Measurements from ENCODE around the gene PCGF5. TPM values are rescaled to one million over a fixed set of nuclear protein-coding genes. Genes with fewer than 3 reads are reported as not detected.

The PCGF5 gene
- total RNA-seq, 2 experiments from 2014 or later: 57.7 to 58.4 TPM

DNA sequence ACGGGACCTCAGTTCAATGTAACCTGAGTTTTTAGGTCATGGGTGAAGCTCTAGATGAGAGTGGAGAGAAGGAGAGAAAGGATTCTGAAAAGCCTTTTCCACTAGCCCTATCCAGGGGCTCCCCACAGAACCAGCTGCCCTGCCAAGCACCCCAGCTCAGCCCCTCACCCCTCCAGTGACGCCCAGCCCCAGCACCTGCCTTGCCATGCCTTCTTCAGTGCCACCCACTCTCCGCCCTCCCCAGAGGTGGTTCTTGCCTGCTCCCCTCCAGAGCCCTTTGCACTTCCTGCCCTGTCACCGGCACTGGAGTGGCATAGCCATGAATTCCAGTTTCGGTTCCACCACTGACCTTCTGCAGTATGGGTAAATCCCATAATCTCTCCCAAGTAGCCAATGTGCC lies 70.1 kb downstream of the PCGF5 start:
- Histone ChIP-seq H3K9me3 (ENCODE audit: control insufficient read depth in 1 of 2, insufficient read depth in 1 of 2, low read length in 2 of 2) (no peaks in the 10 kb centered on the region), H3K27me3 (ENCODE audit: control insufficient read depth in 1 of 2, insufficient read depth in 2 of 2, low read length in 2 of 2) (no peaks in the 10 kb centered on the region), H3K4me3 (ENCODE audit: low read length) (no peak overlapping the region), H3K4me1 (ENCODE audit: insufficient read depth, low read length) (no peaks in the 10 kb centered on the region), H3K36me3 (ENCODE audit: insufficient read depth, low read length) (no peaks in the 10 kb centered on the region), H3K27ac (ENCODE audit: low read depth in 1 of 2, low read length in 2 of 2) (no peak overlapping the region)
- no peak overlapping the region for H3K4me3 Mint-ChIP-seq
- no peak for DNase-seq
- H3K9me3 Mint-ChIP-seq: no peaks in the 10 kb centered on the region
- peaks cover 7% of the 10 kb centered on the region for H3K27me3 Mint-ChIP-seq
- TF ChIP-seq, protein P1, sequence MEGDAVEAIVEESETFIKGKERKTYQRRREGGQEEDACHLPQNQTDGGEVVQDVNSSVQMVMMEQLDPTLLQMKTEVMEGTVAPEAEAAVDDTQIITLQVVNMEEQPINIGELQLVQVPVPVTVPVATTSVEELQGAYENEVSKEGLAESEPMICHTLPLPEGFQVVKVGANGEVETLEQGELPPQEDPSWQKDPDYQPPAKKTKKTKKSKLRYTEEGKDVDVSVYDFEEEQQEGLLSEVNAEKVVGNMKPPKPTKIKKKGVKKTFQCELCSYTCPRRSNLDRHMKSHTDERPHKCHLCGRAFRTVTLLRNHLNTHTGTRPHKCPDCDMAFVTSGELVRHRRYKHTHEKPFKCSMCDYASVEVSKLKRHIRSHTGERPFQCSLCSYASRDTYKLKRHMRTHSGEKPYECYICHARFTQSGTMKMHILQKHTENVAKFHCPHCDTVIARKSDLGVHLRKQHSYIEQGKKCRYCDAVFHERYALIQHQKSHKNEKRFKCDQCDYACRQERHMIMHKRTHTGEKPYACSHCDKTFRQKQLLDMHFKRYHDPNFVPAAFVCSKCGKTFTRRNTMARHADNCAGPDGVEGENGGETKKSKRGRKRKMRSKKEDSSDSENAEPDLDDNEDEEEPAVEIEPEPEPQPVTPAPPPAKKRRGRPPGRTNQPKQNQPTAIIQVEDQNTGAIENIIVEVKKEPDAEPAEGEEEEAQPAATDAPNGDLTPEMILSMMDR (IDR thresholded peaks at IDR 0.05): no peak
- intact Hi-C loops (cut with DNase I, micrococcal nuclease): loop anchor here in 1 of 2 experiments (10.0 kb wide), 1 partner anchor 1144 kb away; no protein-coding TSS in a partner anchor
- ChIA-PET CTCF (no interaction called here), POLR2A (no interaction called here)
- no peaks in the 10 kb centered on the region for H3K36me3 Mint-ChIP-seq (ENCODE audit: low read depth)
- no peaks in the 10 kb centered on the region for H3K4me1 Mint-ChIP-seq (ENCODE audit: low read depth)
- no peak overlapping the region for H3K27ac Mint-ChIP-seq
- no peak for ATAC-seq (ENCODE audit: poor library complexity)

DNA sequence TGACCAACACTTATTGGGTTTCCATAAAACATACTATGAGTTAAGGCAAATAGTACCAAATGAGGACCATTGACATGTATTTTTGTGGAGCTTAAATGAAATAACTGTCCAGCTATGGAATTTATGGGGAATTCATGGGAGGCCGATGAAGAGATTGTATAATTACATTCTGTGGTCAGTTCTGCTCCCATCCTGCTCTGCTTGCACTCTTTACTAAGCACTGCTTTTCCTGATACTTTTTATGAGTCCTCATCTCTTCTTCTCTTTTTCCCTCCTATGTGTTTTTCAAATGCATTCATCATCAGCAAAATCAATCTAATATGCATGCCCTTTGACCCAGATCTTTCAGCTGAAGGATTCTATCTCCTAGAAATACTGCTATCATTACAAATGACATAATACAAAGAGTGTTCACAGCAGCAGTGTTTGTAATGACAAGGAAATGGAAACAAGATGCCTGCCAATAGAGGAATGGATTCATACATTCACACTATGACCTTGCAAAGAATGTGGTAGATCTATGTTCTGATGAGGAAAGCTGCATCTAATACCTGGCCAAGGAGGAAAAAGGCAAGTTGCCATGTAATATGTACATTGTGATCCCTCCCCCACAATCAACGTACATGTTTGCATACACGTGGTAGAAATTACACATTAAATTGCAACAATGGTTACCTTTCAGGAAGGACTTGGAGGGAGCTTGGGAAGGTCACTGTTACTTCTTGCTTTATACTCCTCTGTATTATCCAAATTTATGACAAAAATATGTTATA lies 73.9 kb downstream of the PCGF5 start:
- no peaks in the 10 kb centered on the region for H3K9me3 ChIP-seq (ENCODE audit: control insufficient read depth in 1 of 2, insufficient read depth in 1 of 2, low read length in 2 of 2)
- ChIA-PET CTCF (interaction anchor here (0.9 kb wide), 1 partner anchor 341 kb away, joined by 3 read pairs; no protein-coding TSS in a partner anchor), POLR2A (no interaction called here)
- TF ChIP-seq, protein P1 (IDR thresholded peaks at IDR 0.05): no peak
- Mint-ChIP-seq H3K27ac (no peak overlapping the region), H3K4me3 (no peak overlapping the region), H3K4me1 (ENCODE audit: low read depth) (peaks cover 10% of the 10 kb centered on the region), H3K36me3 (ENCODE audit: low read depth) (no peaks in the 10 kb centered on the region), H3K9me3 (no peaks in the 10 kb centered on the region), H3K27me3 (peaks cover 7% of the 10 kb centered on the region)
- H3K4me1 ChIP-seq (ENCODE audit: insufficient read depth, low read length): peaks cover 11% of the 10 kb centered on the region
- intact Hi-C loops (cut with DNase I, micrococcal nuclease): loop anchor here in 1 of 2 experiments (10.0 kb wide), 1 partner anchor 1140 kb away; no protein-coding TSS in a partner anchor
- no peak for DNase-seq
- no peak overlapping the region for H3K4me3 ChIP-seq (ENCODE audit: low read length)
- ATAC-seq (ENCODE audit: poor library complexity): no peak
- no peaks in the 10 kb centered on the region for H3K36me3 ChIP-seq (ENCODE audit: insufficient read depth, low read length)
- no peaks in the 10 kb centered on the region for H3K27me3 ChIP-seq (ENCODE audit: control insufficient read depth in 1 of 2, insufficient read depth in 2 of 2, low read length in 2 of 2)
- H3K27ac ChIP-seq (ENCODE audit: low read depth in 1 of 2, low read length in 2 of 2): no peak overlapping the region

DNA sequence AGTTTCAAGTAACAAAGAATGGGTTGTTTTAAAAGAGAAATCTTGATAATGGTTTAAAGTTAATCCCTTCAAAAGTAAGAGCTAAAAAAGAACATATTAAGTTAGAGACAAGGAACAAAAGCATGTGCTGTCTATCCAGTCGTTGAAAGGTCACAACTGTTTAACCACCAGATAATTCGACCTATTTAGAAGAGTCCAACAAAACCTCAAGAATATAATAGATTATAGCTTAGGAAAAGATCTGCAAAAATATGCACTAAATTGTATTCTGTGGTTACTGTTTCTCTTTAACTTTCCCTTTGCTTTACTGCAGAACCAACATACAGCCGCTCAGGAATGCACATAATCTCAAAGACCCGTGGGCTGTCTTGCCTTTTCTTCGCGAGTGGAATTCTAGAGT lies 74.9 kb downstream of the PCGF5 start:
- POLR2A ChIA-PET: no interaction called here
- no peak overlapping the region for H3K4me3 Mint-ChIP-seq
- intact Hi-C loops (cut with DNase I, micrococcal nuclease): loop anchor here (5.0 to 10.0 kb wide), 5 partner anchors 97 to 1139 kb away; partner anchors contain the start of gene HECTD2 (in 1 of the 2)
- H3K27ac ChIP-seq (ENCODE audit: low read depth in 1 of 2, low read length in 2 of 2): no peak overlapping the region
- no peaks in the 10 kb centered on the region for H3K27me3 ChIP-seq (ENCODE audit: control insufficient read depth in 1 of 2, insufficient read depth in 2 of 2, low read length in 2 of 2)
- TF ChIP-seq, protein P1 (IDR thresholded peaks at IDR 0.05): no peak
- no peak overlapping the region for H3K4me3 ChIP-seq (ENCODE audit: low read length)
- CTCF ChIA-PET: interaction anchor here (0.9 to 1.1 kb wide), 2 partner anchors 339 to 340 kb away, joined by 3 read pairs; no protein-coding TSS in a partner anchor
- H3K27me3 Mint-ChIP-seq: peaks cover 7% of the 10 kb centered on the region
- no peak for DNase-seq
- no peaks in the 10 kb centered on the region for H3K9me3 ChIP-seq (ENCODE audit: control insufficient read depth in 1 of 2, insufficient read depth in 1 of 2, low read length in 2 of 2)
- no peak overlapping the region for H3K27ac Mint-ChIP-seq
- peaks cover 11% of the 10 kb centered on the region for H3K4me1 ChIP-seq (ENCODE audit: insufficient read depth, low read length)
- H3K4me1 Mint-ChIP-seq (ENCODE audit: low read depth): peaks cover 10% of the 10 kb centered on the region
- no peaks in the 10 kb centered on the region for H3K9me3 Mint-ChIP-seq
- ATAC-seq (ENCODE audit: poor library complexity): no peak
- no peaks in the 10 kb centered on the region for H3K36me3 Mint-ChIP-seq (ENCODE audit: low read depth)
- H3K36me3 ChIP-seq (ENCODE audit: insufficient read depth, low read length): no peaks in the 10 kb centered on the region
